DOHH2 (cell line): ENCODE results near the gene CD96.

Experiments used
- CTCF ChIP-seq: fragments of 200-600 bp; sonication (generic); IDR thresholded peaks from one replicate; pipeline ENCODE4 v1.5.1; 2014; ENCODE audit warnings: antibody characterized with exemption, mild to moderate bottlenecking, low read depth, low read length; ENCODE audit not compliant: poor library complexity, severe bottlenecking
- EZH2phosphoT487 ChIP-seq: fragments of 200-600 bp; sonication (generic); IDR thresholded peaks from 2 replicates; pipeline ENCODE4 v1.6.1; 2017; ENCODE audit warnings: borderline replicate concordance, mild to moderate bottlenecking, antibody characterized with exemption, low read length, moderate library complexity, mixed read lengths

- TF ChIP-seq CTCF (no peak), EZH2phosphoT487 (no peak)
Measured at GRCh38 chr3:111582120-111582474, 40.1 kb downstream of the CD96 start.
